NT2/D1 (cell line): Measurements from ENCODE around the gene LIPG.

Experiments used
- YY1 ChIP-seq: IDR thresholded peaks from 2 replicates; pipeline ENCODE4 v1.6.1; 2011; ENCODE audit not compliant: insufficient read length, insufficient read depth
- ZNF274 ChIP-seq: IDR thresholded peaks from 2 replicates; pipeline ENCODE4 v1.6.1; 2011; ENCODE audit warnings: mild to moderate bottlenecking, low read depth, low read length

DNA sequence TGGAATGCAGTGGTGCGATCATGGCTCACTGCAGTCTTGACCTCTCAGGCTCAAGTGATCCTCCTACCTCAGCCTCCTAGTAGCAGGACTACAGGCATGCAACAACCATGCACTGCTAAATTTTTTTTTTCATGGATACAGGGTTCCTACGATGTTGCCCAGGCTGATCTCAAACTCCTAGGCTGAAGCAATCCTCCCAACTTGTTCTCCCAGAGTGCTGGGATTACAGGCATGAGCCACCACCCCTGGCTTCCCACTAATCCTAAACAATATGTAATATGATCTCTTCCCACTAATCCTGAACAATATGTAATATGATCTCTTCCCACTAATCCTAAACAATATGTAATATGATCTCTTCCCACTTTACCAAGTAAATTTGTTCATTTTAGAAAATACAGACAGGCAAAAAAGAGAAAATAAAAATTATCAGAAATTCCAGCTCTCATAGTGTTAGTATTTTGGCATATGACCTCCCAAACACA lies 41.2 kb upstream of the LIPG start:
- TF ChIP-seq ZNF274 (no peak), YY1 (no peak)
